ENCODE data around the gene TBX4. TPM values are rescaled to one million over a fixed set of nuclear protein-coding genes. Genes with fewer than 3 reads are reported as not detected.

The TBX4 gene
- total and polyA plus RNA-seq, 2 of the 13 experiments (the other 11 are each of a cell fraction or from before 2014, with no cell fraction given), result 0.11 to 1.1 TPM

DNA sequence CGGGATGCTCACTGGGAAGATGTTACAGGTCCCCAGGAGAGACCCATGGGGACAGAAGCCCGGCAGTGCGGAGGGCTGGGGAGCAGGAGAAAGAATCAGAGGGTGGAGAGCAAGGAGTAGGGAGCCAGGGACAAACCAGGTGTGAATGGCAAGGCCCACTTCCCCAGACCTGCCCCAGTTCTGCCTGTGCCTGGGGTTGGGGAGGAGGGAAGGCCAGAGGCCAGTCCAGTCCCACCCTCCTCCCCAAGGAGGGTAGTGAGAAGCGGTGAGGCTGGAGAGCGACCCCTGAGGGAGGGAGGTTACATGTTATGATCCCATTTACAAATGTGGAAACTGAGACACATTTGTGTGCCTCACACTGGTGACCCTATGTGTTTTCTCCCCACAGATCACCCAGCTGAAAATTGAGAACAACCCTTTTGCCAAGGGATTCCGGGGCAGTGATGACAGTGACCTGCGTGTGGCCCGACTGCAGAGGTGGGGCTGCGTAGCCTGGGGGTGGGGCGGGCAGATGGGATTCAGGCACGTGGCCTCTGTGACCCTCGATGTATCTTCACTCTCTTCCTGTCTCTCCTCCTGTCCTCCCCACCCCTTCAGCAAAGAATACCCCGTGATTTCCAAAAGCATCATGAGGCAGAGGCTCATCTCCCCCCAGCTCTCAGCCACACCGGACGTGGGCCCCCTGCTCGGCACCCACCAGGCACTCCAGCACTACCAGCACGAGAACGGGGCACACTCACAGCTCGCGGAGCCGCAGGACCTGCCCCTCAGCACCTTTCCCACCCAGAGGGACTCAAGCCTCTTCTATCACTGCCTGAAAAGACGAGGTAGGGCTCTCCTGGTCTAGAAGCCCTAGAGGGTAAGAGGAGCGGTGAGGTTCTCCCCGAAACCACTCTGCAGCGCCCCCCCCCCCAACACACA, 27.5 kb downstream of the TBX4 start:
- H3K36me3 ChIP-seq (replicated peaks in 1 of 2; ENCODE audit: control insufficient read depth in 1 of 2, insufficient read depth in 2 of 2, low read length in 2 of 2), result no peaks in the 10 kb centered on the region
- no peaks in the 10 kb centered on the region for H3K9me3 ChIP-seq (ENCODE audit: low read length)
- in situ Hi-C loops (cut with HindIII; ENCODE audit: extremely low pct_ligation_motif_present, low pct_unique_long_range_greater_than_20kb) (no loop called here), intact Hi-C loops (cut with micrococcal nuclease; ENCODE audit: unreplicated experiment) (no loop called here)
- no peaks in the 10 kb centered on the region for H3K79me2 ChIP-seq (ENCODE audit: insufficient read depth, low read length)
- no peaks in the 10 kb centered on the region for H3K27me3 ChIP-seq (ENCODE audit: control insufficient read depth in 1 of 2, insufficient read depth in 2 of 2, low read length in 2 of 2)
- H3K4me1 ChIP-seq (ENCODE audit: insufficient read depth, low read length), result peaks cover 13% of the 10 kb centered on the region
- CTCF ChIA-PET (ENCODE audit: low intra/inter-chr PET ratio, low total read pairs), result no interaction called here
- H4K20me1 ChIP-seq (ENCODE audit: insufficient read depth, low read length), result no peaks in the 10 kb centered on the region
- WGBS (ENCODE audit: low lambda C conversion rate), result 94% methylated on average over 25 of the region's 25 CpGs
- H3K4me2 ChIP-seq (ENCODE audit: low read depth, low read length), result no peak overlapping the region
- no peak overlapping the region for H2AFZ ChIP-seq (ENCODE audit: low read length)
- FAIRE-seq (no peak), DNase-seq (ENCODE audit: low spot score) (no peak), ATAC-seq (no peak)
- BruUV-seq (replicated peaks), result no TSS peak
- H3K9ac ChIP-seq (ENCODE audit: insufficient read depth, low read depth, low read length), result no peak overlapping the region
- no peak overlapping the region for H3K4me3 ChIP-seq (replicated peaks in 1 of 3; ENCODE audit: insufficient read depth in 1 of 3, low read depth in 2 of 3, low read length in 3 of 3)
- POLR2A ChIA-PET, result no interaction called here
- TF ChIP-seq, protein P1, sequence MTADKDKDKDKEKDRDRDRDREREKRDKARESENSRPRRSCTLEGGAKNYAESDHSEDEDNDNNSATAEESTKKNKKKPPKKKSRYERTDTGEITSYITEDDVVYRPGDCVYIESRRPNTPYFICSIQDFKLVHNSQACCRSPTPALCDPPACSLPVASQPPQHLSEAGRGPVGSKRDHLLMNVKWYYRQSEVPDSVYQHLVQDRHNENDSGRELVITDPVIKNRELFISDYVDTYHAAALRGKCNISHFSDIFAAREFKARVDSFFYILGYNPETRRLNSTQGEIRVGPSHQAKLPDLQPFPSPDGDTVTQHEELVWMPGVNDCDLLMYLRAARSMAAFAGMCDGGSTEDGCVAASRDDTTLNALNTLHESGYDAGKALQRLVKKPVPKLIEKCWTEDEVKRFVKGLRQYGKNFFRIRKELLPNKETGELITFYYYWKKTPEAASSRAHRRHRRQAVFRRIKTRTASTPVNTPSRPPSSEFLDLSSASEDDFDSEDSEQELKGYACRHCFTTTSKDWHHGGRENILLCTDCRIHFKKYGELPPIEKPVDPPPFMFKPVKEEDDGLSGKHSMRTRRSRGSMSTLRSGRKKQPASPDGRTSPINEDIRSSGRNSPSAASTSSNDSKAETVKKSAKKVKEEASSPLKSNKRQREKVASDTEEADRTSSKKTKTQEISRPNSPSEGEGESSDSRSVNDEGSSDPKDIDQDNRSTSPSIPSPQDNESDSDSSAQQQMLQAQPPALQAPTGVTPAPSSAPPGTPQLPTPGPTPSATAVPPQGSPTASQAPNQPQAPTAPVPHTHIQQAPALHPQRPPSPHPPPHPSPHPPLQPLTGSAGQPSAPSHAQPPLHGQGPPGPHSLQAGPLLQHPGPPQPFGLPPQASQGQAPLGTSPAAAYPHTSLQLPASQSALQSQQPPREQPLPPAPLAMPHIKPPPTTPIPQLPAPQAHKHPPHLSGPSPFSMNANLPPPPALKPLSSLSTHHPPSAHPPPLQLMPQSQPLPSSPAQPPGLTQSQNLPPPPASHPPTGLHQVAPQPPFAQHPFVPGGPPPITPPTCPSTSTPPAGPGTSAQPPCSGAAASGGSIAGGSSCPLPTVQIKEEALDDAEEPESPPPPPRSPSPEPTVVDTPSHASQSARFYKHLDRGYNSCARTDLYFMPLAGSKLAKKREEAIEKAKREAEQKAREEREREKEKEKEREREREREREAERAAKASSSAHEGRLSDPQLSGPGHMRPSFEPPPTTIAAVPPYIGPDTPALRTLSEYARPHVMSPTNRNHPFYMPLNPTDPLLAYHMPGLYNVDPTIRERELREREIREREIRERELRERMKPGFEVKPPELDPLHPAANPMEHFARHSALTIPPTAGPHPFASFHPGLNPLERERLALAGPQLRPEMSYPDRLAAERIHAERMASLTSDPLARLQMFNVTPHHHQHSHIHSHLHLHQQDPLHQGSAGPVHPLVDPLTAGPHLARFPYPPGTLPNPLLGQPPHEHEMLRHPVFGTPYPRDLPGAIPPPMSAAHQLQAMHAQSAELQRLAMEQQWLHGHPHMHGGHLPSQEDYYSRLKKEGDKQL (CRISPR knock-in tag; IDR thresholded peaks at IDR 0.05; ENCODE audit: low read depth), result no peak
- TF ChIP-seq ZNF549 (CRISPR knock-in tag; IDR thresholded peaks at IDR 0.05) (no peak), CEBPB (IDR thresholded peaks at IDR 0.05; ENCODE audit: borderline replicate concordance, low read depth, low read length) (no peak), FOXA3 (CRISPR knock-in tag; IDR thresholded peaks at IDR 0.05) (no peak), GLI4 (CRISPR knock-in tag; IDR thresholded peaks at IDR 0.05; ENCODE audit: borderline replicate concordance) (no peak), MEF2D (CRISPR knock-in tag; IDR thresholded peaks at IDR 0.05) (no peak), ZNF841 (CRISPR knock-in tag; IDR thresholded peaks at IDR 0.05; ENCODE audit: borderline replicate concordance) (no peak), RXRB (CRISPR knock-in tag; IDR thresholded peaks at IDR 0.05; ENCODE audit: borderline replicate concordance) (no peak), GATAD2A (CRISPR knock-in tag; IDR thresholded peaks at IDR 0.05) (no peak), JDP2 (CRISPR knock-in tag; IDR thresholded peaks at IDR 0.05; ENCODE audit: borderline replicate concordance) (no peak), ELF1 (CRISPR knock-in tag; IDR thresholded peaks at IDR 0.05) (no peak)
- TF ChIP-seq, protein P2, sequence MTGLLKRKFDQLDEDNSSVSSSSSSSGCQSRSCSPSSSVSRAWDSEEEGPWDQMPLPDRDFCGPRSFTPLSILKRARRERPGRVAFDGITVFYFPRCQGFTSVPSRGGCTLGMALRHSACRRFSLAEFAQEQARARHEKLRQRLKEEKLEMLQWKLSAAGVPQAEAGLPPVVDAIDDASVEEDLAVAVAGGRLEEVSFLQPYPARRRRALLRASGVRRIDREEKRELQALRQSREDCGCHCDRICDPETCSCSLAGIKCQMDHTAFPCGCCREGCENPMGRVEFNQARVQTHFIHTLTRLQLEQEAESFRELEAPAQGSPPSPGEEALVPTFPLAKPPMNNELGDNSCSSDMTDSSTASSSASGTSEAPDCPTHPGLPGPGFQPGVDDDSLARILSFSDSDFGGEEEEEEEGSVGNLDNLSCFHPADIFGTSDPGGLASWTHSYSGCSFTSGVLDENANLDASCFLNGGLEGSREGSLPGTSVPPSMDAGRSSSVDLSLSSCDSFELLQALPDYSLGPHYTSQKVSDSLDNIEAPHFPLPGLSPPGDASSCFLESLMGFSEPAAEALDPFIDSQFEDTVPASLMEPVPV (CRISPR knock-in tag; IDR thresholded peaks at IDR 0.05), result no peak
- TF ChIP-seq, protein P3, sequence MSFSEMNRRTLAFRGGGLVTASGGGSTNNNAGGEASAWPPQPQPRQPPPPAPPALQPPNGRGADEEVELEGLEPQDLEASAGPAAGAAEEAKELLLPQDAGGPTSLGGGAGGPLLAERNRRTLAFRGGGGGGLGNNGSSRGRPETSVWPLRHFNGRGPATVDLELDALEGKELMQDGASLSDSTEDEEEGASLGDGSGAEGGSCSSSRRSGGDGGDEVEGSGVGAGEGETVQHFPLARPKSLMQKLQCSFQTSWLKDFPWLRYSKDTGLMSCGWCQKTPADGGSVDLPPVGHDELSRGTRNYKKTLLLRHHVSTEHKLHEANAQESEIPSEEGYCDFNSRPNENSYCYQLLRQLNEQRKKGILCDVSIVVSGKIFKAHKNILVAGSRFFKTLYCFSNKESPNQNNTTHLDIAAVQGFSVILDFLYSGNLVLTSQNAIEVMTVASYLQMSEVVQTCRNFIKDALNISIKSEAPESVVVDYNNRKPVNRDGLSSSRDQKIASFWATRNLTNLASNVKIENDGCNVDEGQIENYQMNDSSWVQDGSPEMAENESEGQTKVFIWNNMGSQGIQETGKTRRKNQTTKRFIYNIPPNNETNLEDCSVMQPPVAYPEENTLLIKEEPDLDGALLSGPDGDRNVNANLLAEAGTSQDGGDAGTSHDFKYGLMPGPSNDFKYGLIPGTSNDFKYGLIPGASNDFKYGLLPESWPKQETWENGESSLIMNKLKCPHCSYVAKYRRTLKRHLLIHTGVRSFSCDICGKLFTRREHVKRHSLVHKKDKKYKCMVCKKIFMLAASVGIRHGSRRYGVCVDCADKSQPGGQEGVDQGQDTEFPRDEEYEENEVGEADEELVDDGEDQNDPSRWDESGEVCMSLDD (CRISPR knock-in tag; IDR thresholded peaks at IDR 0.05; ENCODE audit: borderline replicate concordance), result no peak
- no peak overlapping the region for H3K27ac ChIP-seq (ENCODE audit: extremely low read length, insufficient read depth, low read length)

Data from HepG2 (cell line).